ENCODE results near the gene PANK4. TPM values are rescaled to one million over a fixed set of nuclear protein-coding genes. Genes with fewer than 3 reads are reported as not detected.

PANK4 gene
- polyA plus RNA-seq, 1 experiment = 17.1 TPM

DNA sequence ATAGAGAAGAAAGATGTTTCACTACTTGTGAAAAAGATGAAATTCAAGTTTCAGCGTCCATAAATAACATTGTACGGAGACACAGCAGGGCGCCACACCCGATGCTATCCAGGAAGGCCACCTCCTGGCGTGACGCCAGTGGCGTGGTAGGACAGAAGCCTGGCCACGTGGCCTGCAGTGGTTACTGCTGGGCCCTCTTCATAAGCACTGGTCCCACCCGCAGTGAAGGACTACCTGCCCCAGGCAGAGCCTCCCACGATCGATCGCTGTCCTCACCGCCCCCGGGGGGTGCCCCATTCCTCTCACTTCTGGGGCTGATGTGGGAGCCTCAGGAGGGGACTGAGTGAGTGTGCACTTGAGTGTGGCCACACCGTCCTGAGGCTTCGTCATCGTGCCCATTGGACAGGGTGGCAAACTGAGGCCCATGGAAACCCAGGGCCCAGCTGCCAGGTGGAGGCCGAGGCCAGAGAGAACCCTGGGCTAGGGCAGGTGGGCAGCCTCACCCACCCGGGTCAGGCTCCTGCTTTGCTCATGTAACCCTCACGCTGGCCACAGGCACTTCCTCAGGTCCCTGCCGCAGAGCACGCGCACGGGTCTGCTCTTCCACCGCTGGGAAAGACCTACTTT lies 15.3 kb upstream of the PANK4 start:
- Histone ChIP-seq H3K4me3 (ENCODE audit: low read depth, low read length) (no peak overlapping the region), H3K27me3 (ENCODE audit: control insufficient read depth, insufficient read depth, low read length) (no peaks in the 10 kb centered on the region; the same call in 1 of the 2 replicates), H3K36me3 (ENCODE audit: control insufficient read depth, insufficient read depth, low read length) (no peaks in the 10 kb centered on the region)
- ChIA-PET POLR2A (no interaction called here), CTCF (interaction anchor here (2.2 kb wide), 1 partner anchor 19 kb away, joined by 4 read pairs; no protein-coding TSS in a partner anchor)
- DNase-seq (ENCODE audit: low read depth) = no peak
- TF ChIP-seq, protein P1, sequence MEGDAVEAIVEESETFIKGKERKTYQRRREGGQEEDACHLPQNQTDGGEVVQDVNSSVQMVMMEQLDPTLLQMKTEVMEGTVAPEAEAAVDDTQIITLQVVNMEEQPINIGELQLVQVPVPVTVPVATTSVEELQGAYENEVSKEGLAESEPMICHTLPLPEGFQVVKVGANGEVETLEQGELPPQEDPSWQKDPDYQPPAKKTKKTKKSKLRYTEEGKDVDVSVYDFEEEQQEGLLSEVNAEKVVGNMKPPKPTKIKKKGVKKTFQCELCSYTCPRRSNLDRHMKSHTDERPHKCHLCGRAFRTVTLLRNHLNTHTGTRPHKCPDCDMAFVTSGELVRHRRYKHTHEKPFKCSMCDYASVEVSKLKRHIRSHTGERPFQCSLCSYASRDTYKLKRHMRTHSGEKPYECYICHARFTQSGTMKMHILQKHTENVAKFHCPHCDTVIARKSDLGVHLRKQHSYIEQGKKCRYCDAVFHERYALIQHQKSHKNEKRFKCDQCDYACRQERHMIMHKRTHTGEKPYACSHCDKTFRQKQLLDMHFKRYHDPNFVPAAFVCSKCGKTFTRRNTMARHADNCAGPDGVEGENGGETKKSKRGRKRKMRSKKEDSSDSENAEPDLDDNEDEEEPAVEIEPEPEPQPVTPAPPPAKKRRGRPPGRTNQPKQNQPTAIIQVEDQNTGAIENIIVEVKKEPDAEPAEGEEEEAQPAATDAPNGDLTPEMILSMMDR (IDR thresholded peaks at IDR 0.05; ENCODE audit: insufficient read depth, low read depth, low read length) = no peak

DNA sequence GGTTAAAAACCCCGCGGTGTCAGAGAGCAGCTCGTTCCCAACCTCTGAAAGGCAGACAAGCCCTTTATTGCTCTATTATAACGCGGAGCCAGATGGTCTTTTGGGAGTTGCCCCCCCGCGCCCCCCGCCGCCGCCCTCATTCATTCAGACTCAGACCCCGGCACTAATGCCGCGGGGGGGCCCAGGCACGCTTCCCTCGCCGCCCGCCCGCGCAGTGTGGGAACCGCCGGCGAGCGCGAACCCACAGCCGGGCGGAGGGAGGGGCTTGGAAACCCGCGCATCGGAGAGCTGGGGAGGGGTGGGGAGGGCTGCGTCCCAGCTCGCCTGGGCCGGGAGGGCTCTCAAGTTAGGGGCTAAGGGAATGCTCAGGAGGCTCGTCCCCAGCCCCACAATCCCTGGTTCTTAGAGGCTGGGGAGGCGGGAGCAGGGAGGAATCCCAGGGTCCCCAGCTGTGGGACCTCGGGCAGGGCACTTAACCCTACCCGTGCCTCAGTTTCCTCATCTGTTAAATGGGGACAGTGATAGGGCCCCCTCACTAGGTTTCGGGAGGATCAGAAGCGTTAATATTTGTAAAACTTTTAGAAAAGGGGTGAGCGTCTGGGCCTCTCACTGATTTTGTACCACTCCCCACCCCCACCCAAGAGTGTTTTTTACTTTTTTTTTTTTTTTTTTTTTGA lies 14.6 kb upstream of the PANK4 start:
- H3K4me3 ChIP-seq (ENCODE audit: low read depth, low read length) = no peak overlapping the region
- TF ChIP-seq, protein P1 (IDR thresholded peaks at IDR 0.05; ENCODE audit: insufficient read depth, low read depth, low read length) = no peak
- CTCF ChIA-PET = interaction anchor here (1.1 kb wide), 1 partner anchor 896 kb away, joined by 4 read pairs; no protein-coding TSS in a partner anchor
- no peaks in the 10 kb centered on the region for H3K36me3 ChIP-seq (ENCODE audit: control insufficient read depth, insufficient read depth, low read length)
- DNase-seq (ENCODE audit: low read depth) = no peak
- POLR2A ChIA-PET = interaction anchor here (0.7 kb wide), 1 partner anchor 15 kb away, joined by 5 read pairs; the partner anchor contains the start of gene PANK4
- H3K27me3 ChIP-seq (ENCODE audit: control insufficient read depth, insufficient read depth, low read length) = no peaks in the 10 kb centered on the region; the same call in 1 of the 2 replicates

GRCh38 chr1:2539312-2539907 lies 13.0 kb upstream of the PANK4 start:
- DNase-seq (ENCODE audit: low read depth) = no peak
- CTCF ChIA-PET = interaction anchor here (1.0 kb wide), 1 partner anchor 125 kb away, joined by 3 read pairs; no protein-coding TSS in a partner anchor
- Histone ChIP-seq H3K27me3 (ENCODE audit: control insufficient read depth, insufficient read depth, low read length) (no peaks in the 10 kb centered on the region; the same call in 1 of the 2 replicates), H3K36me3 (ENCODE audit: control insufficient read depth, insufficient read depth, low read length) (no peaks in the 10 kb centered on the region), H3K4me3 (ENCODE audit: low read depth, low read length) (no peak overlapping the region)
- TF ChIP-seq, protein P1 (IDR thresholded peaks at IDR 0.05; ENCODE audit: insufficient read depth, low read depth, low read length) = peak; percentile 32; the same call in 1 of the 2 replicates
- POLR2A ChIA-PET = no interaction called here

GRCh38 chr1:2538872-2539271 lies 12.5 kb upstream of the PANK4 start:
- DNase-seq (ENCODE audit: low read depth) = no peak
- no peaks in the 10 kb centered on the region for H3K36me3 ChIP-seq (ENCODE audit: control insufficient read depth, insufficient read depth, low read length)
- no peaks in the 10 kb centered on the region; the same call in 1 of the 2 replicates for H3K27me3 ChIP-seq (ENCODE audit: control insufficient read depth, insufficient read depth, low read length)
- ChIA-PET CTCF (interaction anchor here (1.0 kb wide), 1 partner anchor 124 kb away, joined by 3 read pairs; no protein-coding TSS in a partner anchor), POLR2A (no interaction called here)
- TF ChIP-seq, protein P1 (IDR thresholded peaks at IDR 0.05; ENCODE audit: insufficient read depth, low read depth, low read length) = no peak
- H3K4me3 ChIP-seq (ENCODE audit: low read depth, low read length) = no peak overlapping the region

DNA sequence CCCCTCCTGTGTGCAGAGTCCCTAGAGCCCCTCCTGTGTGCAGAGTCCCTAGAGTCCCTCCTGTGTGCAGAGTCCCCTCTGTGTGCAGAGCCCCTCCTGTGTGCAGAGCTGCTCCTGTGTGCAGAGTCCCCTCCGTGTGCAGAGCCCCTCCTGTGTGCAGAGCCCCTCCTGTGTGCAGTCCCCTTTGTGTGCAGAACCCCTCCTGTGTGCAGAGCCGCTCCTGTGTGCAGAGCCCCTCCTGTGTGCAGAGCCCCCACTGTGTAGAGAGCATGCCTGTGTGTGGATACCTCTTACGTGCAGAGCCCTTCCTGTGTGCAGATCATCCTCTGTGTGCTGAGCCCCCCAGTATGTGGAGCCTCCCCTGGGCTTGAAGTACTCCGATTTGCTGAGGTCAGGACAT lies 12.0 kb upstream of the PANK4 start:
- Histone ChIP-seq H3K4me3 (ENCODE audit: low read depth, low read length) (no peak overlapping the region), H3K27me3 (ENCODE audit: control insufficient read depth, insufficient read depth, low read length) (no peaks in the 10 kb centered on the region; the same call in 1 of the 2 replicates), H3K36me3 (ENCODE audit: control insufficient read depth, insufficient read depth, low read length) (no peaks in the 10 kb centered on the region)
- TF ChIP-seq, protein P1 (IDR thresholded peaks at IDR 0.05; ENCODE audit: insufficient read depth, low read depth, low read length) = no peak
- no peak for DNase-seq (ENCODE audit: low read depth)
- ChIA-PET POLR2A (no interaction called here), CTCF (no interaction called here)

All from BJ (cell line).